GM11168 (cell line): Measurements from ENCODE around the gene CX3CR1.

Experiments used
- in situ Hi-C: fragments of 300-500 bp; cut with MboI; formaldehyde crosslinking; loops from one replicate; pipeline ENCODE4 v1.12.0; 2022; ENCODE audit warnings: low sequenced_read_pairs; ENCODE audit not compliant: unreplicated experiment

Gene CX3CR1

DNA sequence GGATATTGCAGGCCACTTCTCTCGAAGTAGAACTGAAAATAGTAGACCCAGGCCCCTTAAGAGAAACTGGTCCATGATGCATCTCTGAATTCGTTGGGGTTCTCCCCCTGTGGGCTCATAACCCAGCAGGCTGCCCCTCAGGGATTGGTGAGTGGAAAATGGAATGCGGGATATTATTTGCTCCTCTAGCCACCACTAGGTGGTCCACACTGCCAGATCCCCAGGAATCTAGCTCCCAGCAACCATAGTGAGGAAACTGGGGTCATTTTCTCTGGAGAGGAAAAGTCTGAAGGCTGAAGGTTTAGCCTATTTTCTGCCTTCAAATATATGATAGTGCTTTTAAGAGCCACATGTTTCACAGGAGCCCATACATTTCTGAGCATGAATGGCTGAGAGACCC is 6.7 kb downstream of the CX3CR1 start:
- in situ Hi-C loops, result no loop called here

DNA sequence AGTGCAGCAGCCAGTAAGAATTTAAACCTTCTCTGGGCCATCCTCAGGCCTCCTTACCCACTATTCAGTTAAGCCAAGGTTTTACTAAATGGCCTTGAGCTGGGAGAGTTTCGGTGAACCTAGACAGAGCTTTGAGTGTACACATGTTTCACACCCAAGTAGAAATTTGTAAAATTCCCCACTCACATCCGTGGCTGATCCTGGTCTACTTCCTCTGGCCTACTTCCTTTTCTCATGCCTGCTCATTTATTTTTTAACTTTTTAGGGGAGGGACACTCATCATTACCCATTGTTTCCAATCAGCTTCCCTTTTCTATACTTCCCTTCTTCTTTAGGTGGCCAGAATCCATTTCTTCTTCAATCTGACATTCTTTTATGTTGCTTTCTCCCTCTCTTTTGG is 7.6 kb downstream of the CX3CR1 start:
- in situ Hi-C loops, result no loop called here

DNA sequence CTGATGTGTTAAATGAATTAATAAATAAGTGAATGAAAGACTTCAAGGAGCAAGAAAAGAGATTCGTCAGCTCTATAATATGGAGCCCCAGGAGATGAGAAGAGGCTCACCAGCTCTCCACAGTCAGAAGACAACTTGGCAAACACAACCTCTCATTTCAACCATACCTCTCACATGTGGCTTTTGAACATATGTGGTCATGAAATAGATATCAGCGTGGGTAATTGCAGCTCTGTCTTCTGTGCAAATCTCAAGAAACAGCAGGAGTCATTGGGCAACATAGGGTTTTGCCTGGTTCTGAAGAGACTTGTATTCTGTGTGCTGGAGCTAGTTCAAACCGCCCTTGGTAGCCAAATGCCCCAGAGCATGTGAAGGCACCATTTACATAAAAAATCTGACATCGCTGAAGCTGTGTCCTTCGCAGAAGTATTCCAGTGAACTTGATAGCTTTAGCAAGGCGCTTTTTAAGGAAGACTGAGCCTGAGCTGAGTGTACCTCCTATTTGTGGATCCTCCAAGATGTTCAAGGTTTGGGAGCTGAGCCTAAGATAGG is 8.4 kb downstream of the CX3CR1 start:
- in situ Hi-C loops, result no loop called here

DNA sequence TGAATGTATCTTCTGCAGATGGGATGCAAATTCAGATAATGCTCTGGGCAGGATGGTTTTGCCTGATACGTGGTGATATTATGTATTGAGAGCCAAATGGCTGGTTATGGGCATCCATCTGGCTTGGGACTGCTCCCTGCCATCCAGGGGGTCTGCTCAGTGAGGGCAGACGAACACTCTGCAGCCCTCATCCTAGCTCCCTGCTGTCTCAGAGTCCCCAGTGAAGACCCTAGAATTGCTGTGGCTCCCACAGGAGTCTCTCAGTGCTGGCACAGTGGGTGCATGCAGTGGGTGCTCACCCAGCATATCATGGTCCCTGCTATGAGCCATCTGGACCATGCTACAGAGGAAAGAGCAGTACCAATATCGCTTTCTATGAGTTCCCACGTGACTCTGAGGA is 10.3 kb downstream of the CX3CR1 start:
- in situ Hi-C loops, result no loop called here

DNA sequence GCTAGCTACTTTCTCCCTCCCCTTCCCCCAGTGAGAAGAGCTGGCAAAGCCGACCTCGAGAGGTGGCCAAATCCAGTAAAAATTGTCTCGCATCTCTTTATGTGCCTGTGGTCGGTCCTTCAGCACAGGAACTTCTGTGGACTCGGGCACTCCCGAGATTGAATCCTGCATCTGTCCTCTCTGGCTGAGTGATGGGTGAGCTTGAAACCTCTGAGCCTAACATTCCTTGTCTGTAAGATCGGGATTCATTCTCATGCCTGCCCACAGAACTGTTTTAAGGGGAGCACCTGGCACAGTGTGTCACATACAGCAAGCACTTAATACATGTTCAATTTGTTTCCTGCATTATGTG is 11.3 kb downstream of the CX3CR1 start:
- in situ Hi-C loops, result no loop called here

- in situ Hi-C loops, result no loop called here
Measured at GRCh38 chr3:39267631-39268548, 11.9 kb downstream of the CX3CR1 start.

DNA sequence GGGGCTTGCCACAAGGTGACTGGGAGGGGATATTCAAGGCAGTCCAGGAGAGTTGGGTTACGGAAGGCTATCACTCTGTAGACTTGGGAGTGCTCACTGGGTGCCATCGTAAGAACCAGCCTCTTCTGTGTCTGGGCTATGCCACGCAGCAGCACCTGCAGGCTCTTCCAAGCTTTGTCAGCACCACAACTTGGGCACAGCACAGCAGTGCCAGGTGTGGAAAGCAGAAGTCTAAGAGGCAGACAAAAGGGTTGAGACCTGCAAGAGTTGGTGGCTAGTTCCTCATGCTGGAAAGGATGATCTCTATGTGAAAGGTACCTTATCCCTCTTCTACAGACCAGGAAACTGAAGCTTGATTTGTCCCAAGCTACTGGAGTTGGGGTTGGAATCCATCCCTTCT is 15.8 kb downstream of the CX3CR1 start:
- in situ Hi-C loops, result no loop called here

DNA sequence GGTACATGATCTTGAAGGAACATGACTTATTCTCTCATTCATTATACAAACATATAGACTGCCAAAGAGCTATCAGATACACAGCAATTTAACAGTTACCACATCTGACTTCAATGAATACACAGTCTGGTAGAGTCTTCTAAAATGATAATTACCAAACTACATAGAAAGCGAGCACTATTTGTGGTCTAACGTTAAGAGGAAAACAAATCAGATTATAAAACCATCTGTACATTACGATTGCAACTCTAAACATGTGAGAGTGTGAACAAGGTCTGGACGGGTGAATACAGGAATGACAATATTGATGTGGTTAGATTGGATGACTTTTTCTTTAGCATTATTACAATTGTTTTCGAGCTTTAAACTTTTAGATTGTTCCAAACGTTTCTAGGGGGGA is 16.3 kb downstream of the CX3CR1 start:
- in situ Hi-C loops, result no loop called here

DNA sequence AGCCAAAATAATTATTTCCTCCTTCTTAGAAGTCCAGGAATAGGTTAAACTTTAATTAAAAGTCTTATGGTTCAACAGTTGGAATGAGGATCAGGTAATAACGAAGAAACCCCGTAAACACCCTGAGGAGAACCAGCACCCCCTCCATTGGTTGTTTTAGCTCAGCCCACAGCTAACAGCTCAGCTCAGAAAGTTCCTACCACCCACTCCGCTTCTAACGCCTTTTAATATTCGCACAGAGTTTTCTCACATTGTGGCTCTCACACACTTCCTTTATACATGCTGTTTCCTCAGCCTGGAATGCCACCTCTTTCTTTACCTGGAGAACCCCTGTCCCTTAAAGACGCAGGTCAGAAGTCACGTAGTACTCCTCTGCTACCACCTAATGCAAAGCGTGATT is 17.0 kb downstream of the CX3CR1 start:
- in situ Hi-C loops, result no loop called here

- in situ Hi-C loops, result no loop called here
Measured at GRCh38 chr3:39261726-39262125, 18.1 kb downstream of the CX3CR1 start.

DNA sequence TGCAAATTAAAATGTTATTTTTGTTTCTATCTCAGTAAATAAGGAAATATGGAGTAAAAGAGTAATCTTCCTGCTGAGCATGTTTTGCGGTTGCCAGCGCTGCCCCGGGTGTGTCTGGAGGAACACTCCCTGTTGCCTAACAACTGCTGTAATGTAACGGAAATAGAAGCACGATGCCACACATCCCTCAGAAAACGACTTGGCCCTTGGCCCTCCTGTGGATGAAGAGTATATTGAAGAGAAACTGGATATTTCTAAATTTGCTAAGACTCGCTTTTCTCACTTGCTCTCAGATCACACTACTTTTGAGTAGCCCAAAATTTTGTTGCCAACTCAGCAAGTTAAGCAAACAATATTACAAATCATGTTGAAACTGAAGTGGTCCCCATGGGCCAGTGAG is 18.9 kb downstream of the CX3CR1 start:
- in situ Hi-C loops, result no loop called here

DNA sequence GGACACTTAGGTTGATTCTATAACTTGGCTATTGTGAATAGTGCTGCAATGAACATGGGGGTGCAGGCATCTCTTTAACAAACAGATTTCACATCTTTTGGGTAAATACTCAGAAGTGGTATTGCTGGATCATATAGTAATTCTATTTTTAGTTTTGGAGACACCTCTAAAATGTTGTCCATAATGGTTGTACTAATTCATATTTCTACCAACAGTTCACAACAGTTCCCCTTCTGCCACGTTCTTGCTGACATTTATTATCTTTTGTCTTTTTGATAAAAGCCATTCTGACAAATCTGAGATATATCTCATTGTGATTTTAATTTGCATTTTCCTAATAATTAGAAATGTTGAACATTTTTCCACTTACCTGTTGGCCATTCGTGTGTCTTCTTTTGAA is 19.5 kb downstream of the CX3CR1 start:
- in situ Hi-C loops, result no loop called here

GRCh38 chr3:39255503-39256325 is 24.1 kb downstream of the CX3CR1 start:
- in situ Hi-C loops, result no loop called here

- in situ Hi-C loops, result no loop called here
Measured at GRCh38 chr3:39254806-39255449, 24.9 kb downstream of the CX3CR1 start.

GRCh38 chr3:39251576-39251975 is 28.3 kb downstream of the CX3CR1 start:
- in situ Hi-C loops, result no loop called here

GRCh38 chr3:39250116-39250747 is 29.6 kb downstream of the CX3CR1 start:
- in situ Hi-C loops, result no loop called here

DNA sequence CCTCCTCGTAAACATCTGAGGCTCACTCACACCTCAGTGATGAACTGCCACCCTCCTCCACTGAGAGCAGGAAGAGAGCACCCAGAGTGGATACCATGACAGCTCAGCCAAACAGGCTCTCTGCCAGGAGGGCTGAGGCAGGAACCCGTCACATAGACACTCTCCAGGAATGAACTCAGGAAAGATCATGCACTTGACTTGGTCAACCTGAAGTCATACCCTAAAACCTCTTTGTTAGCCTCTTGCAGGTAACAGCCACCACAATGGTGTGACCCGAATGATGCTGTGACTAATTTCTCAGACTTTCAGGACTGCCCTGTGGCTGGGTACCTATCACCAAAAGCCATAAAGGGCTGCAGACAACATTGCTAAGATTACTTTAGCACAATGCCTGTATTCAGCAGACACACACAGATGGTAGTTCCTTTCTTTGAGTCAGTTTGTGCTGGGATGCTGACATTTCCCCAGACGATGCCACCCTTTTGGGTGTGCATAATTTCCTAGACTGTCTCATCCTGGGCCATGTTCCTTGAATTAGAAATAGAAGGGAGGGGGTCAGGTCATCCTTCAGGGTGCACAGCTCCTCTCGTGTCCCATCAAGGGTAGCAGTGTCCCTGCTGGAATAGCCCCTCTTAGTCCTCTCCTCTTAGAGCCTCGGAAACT is 30.3 kb downstream of the CX3CR1 start:
- in situ Hi-C loops, result no loop called here

DNA sequence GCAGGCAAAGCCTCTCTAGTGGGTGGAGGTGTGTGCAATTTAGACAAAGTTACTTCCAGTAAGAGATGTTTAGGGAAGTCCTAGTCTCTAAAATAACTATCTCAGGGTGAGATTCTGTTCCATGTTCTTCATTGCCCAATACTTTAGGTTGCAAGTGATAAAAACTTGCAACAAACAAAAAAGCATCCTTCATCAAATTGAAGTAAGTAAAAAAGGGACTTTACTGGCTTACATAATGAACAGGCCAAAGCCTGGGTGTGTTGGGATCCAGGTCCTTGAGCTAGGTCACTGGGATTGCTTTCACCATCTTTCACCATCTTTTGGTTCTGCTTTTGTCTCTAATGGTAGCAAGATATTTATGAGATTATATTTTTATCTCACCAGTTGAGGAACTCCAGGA is 38.3 kb downstream of the CX3CR1 start:
- in situ Hi-C loops, result no loop called here

GRCh38 chr3:39237027-39237426 is 42.8 kb downstream of the CX3CR1 start:
- in situ Hi-C loops, result no loop called here

DNA sequence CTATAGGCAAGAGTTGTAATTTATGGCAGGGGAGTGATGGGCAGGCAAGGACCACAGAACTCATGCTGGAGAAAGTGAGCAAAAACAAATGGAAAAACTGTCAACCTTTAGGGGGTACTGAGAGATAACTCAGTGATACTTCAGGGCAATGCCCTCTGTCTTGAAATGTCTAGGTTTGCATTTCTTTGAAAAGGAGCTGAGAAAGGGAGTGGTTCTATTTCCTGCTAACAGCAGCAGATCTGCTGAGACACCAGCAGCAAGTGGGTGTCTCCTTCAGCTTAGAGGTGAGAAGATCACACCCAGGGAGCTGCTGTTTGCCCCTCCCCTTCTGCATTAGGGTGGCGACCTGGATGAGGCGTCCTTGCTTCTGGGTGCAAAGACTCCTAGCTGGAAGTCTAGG is 45.2 kb downstream of the CX3CR1 start:
- in situ Hi-C loops, result no loop called here
